Measurements from ENCODE around the gene MT1B. TPM values are rescaled to one million over a fixed set of nuclear protein-coding genes. Genes with fewer than 3 reads are reported as not detected.

Gene MT1B
- total and polyA plus RNA-seq, 2 donors from 2014 or later, result not detected

DNA sequence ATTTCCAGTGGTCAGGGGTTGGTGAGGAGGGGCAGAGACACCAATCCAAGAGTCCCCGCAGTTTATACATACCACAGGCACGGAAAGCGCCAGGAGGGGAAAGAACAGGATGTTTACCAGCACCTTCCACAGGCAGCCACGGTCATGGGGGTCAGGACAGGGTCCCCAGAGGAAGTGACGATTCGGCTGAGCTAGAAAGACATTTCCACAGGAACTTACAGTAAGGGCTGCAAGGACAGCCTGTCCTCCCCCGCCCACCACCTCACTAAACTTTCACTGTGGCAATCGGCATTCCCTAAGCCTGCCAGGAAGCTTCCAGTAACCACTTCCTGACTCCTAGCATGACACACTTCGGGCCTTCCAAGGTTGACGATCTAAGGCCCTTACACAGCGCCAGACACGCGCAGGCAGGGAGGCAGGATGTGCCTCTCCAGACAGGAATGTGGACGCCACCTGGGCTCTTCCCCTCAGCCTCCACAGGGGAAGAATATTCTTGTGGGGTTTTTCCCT, 44.5 kb upstream of the MT1B start:
- intact Hi-C loops (cut with DNase I), result loop anchor here (10.0 kb wide), 1 partner anchor 78 kb away; the partner anchor contains the start of gene MT1X
- no peaks in the 10 kb centered on the region for H3K36me3 ChIP-seq (ENCODE audit: control insufficient read depth in 2 of 3, insufficient read depth in 3 of 3, low read length in 3 of 3)
- TF ChIP-seq, protein P1, sequence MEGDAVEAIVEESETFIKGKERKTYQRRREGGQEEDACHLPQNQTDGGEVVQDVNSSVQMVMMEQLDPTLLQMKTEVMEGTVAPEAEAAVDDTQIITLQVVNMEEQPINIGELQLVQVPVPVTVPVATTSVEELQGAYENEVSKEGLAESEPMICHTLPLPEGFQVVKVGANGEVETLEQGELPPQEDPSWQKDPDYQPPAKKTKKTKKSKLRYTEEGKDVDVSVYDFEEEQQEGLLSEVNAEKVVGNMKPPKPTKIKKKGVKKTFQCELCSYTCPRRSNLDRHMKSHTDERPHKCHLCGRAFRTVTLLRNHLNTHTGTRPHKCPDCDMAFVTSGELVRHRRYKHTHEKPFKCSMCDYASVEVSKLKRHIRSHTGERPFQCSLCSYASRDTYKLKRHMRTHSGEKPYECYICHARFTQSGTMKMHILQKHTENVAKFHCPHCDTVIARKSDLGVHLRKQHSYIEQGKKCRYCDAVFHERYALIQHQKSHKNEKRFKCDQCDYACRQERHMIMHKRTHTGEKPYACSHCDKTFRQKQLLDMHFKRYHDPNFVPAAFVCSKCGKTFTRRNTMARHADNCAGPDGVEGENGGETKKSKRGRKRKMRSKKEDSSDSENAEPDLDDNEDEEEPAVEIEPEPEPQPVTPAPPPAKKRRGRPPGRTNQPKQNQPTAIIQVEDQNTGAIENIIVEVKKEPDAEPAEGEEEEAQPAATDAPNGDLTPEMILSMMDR (IDR thresholded peaks at IDR 0.05; ENCODE audit: borderline replicate concordance, extremely low read depth, insufficient read depth), result no peak
- no peaks in the 10 kb centered on the region for H3K9me3 ChIP-seq (ENCODE audit: control insufficient read depth in 2 of 3, insufficient read depth in 1 of 3, low read length in 3 of 3)
- H3K9ac ChIP-seq (ENCODE audit: low read length in 3 of 3), result peak overlapping the region in 1 of 3 donors; percentile 38
- DNase-seq, result peak; percentile 65 to 95 (median 71)
- FAIRE-seq, result no peak
- peak overlapping the region in 1 of 3 donors; percentile 92 for H3K4me3 ChIP-seq (ENCODE audit: low read length in 3 of 3)
- H3K27me3 ChIP-seq (ENCODE audit: control insufficient read depth, insufficient read depth, low read length), result no peaks in the 10 kb centered on the region
- peak overlapping the region; percentile 94 to 96 for H3K27ac ChIP-seq (ENCODE audit: low read depth in 2 of 2, low read length in 2 of 2)
- peaks cover 0 to 32% (median 17%) of the 10 kb centered on the region in 3 donors for H3K4me1 ChIP-seq (ENCODE audit: control insufficient read depth in 2 of 3, insufficient read depth in 2 of 3, low read depth in 1 of 3, low read length in 3 of 3)

- Histone ChIP-seq H3K4me3 (ENCODE audit: low read length in 3 of 3) (peak overlapping the region in 2 of 3 donors; percentile 59 to 92), H3K27ac (ENCODE audit: low read depth in 2 of 2, low read length in 2 of 2) (peak overlapping the region; percentile 94 to 96), H3K36me3 (ENCODE audit: control insufficient read depth in 2 of 3, insufficient read depth in 3 of 3, low read length in 3 of 3) (no peaks in the 10 kb centered on the region), H3K9ac (ENCODE audit: low read length in 3 of 3) (peak overlapping the region in 1 of 3 donors; percentile 38), H3K4me1 (ENCODE audit: control insufficient read depth in 2 of 3, insufficient read depth in 2 of 3, low read depth in 1 of 3, low read length in 3 of 3) (peaks cover 0 to 32% (median 17%) of the 10 kb centered on the region in 3 donors), H3K9me3 (ENCODE audit: control insufficient read depth in 2 of 3, insufficient read depth in 1 of 3, low read length in 3 of 3) (no peaks in the 10 kb centered on the region), H3K27me3 (ENCODE audit: control insufficient read depth, insufficient read depth, low read length) (no peaks in the 10 kb centered on the region)
- TF ChIP-seq, protein P1 (IDR thresholded peaks at IDR 0.05; ENCODE audit: borderline replicate concordance, extremely low read depth, insufficient read depth), result no peak
- intact Hi-C loops (cut with DNase I), result loop anchor here (10.0 kb wide), 1 partner anchor 77 kb away; the partner anchor contains the start of gene MT1X
- FAIRE-seq (no peak), DNase-seq (no peak)
Measured at GRCh38 chr16:56607675-56608042, 44.0 kb upstream of the MT1B start.

GRCh38 chr16:56608043-56608875, 43.4 kb upstream of the MT1B start, which contains the start of gene MT2A:
Gene MT2A, plus strand, starts transcription at chr16:56608584. Its CDS starts 72 bp downstream, at chr16:56608656.
- Histone ChIP-seq H3K36me3 (ENCODE audit: control insufficient read depth in 2 of 3, insufficient read depth in 3 of 3, low read length in 3 of 3) (no peaks in the 10 kb centered on the region), H3K4me3 (ENCODE audit: low read length in 3 of 3) (peak within 1 kb of the TSS; percentile 65 to 94 (median 92)), H3K4me1 (ENCODE audit: control insufficient read depth in 2 of 3, insufficient read depth in 2 of 3, low read depth in 1 of 3, low read length in 3 of 3) (peaks cover 0 to 32% (median 17%) of the 10 kb centered on the region in 3 donors), H3K9ac (ENCODE audit: low read length in 3 of 3) (peak within 1 kb of the TSS; percentile 42 to 81 (median 68)), H3K27me3 (ENCODE audit: control insufficient read depth, insufficient read depth, low read length) (no peaks in the 10 kb centered on the region), H3K27ac (ENCODE audit: low read depth in 2 of 2, low read length in 2 of 2) (peak within 1 kb of the TSS; percentile 94 to 96), H3K9me3 (ENCODE audit: control insufficient read depth in 2 of 3, insufficient read depth in 1 of 3, low read length in 3 of 3) (no peaks in the 10 kb centered on the region)
- intact Hi-C loops (cut with DNase I), result loop anchor here (10.0 kb wide), 1 partner anchor 77 kb away; the partner anchor contains the start of gene MT1X
- TF ChIP-seq, protein P1 (IDR thresholded peaks at IDR 0.05; ENCODE audit: borderline replicate concordance, extremely low read depth, insufficient read depth), result no peak
- DNase-seq, result peak; percentile 91 to 98 (median 95)
- no peak for FAIRE-seq

Data from kidney (tissue), 14 donors.